Psoas muscle (tissue), 8 donors: ENCODE data around the gene RBFOX2. TPM values are rescaled to one million over a fixed set of nuclear protein-coding genes. Genes with fewer than 3 reads are reported as not detected.

ENCODE experiments used
- ATAC-seq, 4 donors: fragments of 200-7000 bp; cut with Tn5 transposase; one replicate each; pipeline ENCODE4 v1.9.1; 2020; ENCODE audit warnings: moderate library complexity in 3 of 4, mild to moderate bottlenecking in 2 of 4
- DNase-seq, 2 donors: peaks; one replicate each; pipeline ENCODE4 v3.0.0-alpha.2; 2020
- H3K27ac ChIP-seq: fragments of 200-600 bp; one replicate; pipeline ENCODE4 v1.8.0; 2022
- H3K27me3 ChIP-seq, 3 donors: fragments of 200-600 bp in 1 of 3; one replicate each; pipeline versions ENCODE4 v1.6.1 to v1.8.0; 2013 to 2022; ENCODE audit warnings: low read length in 2 of 3, mild to moderate bottlenecking in 2 of 3, moderate library complexity in 1 of 3; ENCODE audit not compliant: insufficient read depth in 3 of 3
- H3K36me3 ChIP-seq, 2 donors: fragments of 200-600 bp in 1 of 2; one replicate each; pipeline versions ENCODE4 v1.6.1 to v1.8.0; 2013 to 2022; ENCODE audit warnings: low read depth in 1 of 2, mild to moderate bottlenecking in 1 of 2, moderate library complexity in 1 of 2; ENCODE audit not compliant: insufficient read depth in 1 of 2
- H3K4me1 ChIP-seq: fragments of 200-600 bp; one replicate; pipeline ENCODE4 v1.8.0; 2022
- H3K4me3 ChIP-seq: fragments of 200-600 bp; one replicate; pipeline ENCODE4 v1.8.0; 2022; ENCODE audit warnings: mild to moderate bottlenecking
- H3K9me3 ChIP-seq: fragments of 200-600 bp; one replicate; pipeline ENCODE4 v1.8.0; 2022
- WGBS, 3 donors: extraction: QIAGEN DNeasy Blood & Tissue Kit; methylation state at CpG; one replicate each; pipeline versions ENCODE4 v1.1.6 to v1.1.7; 2013; 5-methylcytosine and 5-hydroxymethylcytosine counted together
- intact Hi-C, 2 donors: fragments of 100-400 bp; cut with DNase I; formaldehyde crosslinking; loops; one replicate each; pipeline versions ENCODE4 v1.11.0 to v1.14.2; 2022
- polyA plus RNA-seq, 3 donors: library from polyadenylated mRNA; stranded (reverse); fragments of 200-250 nt; gene quantifications; one replicate each; pipeline ENCODE4 v1.2.3, GENCODE V29; 2013
- total RNA-seq, 4 donors: library from RNA; stranded (reverse); fragmentation: NEBNext Ultra II Directional in 2 of 4; extraction: Animal tissue kit (Norgen Biotek cat#: 25700) in 2 of 4; gene quantifications; one replicate each; pipeline versions ENCODE4 v1.2.1 to v1.2.4, GENCODE V29; 2021 to 2023
- TF ChIP-seq, protein P1 (sequence below): fragments of 200-600 bp; IDR thresholded peaks from one replicate; pipeline ENCODE4 v1.8.0; 2022; ENCODE audit warnings: antibody characterized with exemption
- donor health status: healthy with polysubstance abuse.
- donor health status: DM: no; HTN: no; CAD: no; lungs with moderate emphysema.
- donor health status: Bipolar disorder and iron deficiency.
- donor health status: healthy.
- donor health status: DM: yes; HTN: yes; CAD: no.
- donor health status: DM: no; HTN: no; CAD: no.
- donor health status: DM: no; HTN: no; CAD: no.
- donor health status: DM: yes; HTN: yes; CAD: no.

Gene RBFOX2
- total and polyA plus RNA-seq, 7 donors = 7.7 to 50.4 (median 28.4) TPM

DNA sequence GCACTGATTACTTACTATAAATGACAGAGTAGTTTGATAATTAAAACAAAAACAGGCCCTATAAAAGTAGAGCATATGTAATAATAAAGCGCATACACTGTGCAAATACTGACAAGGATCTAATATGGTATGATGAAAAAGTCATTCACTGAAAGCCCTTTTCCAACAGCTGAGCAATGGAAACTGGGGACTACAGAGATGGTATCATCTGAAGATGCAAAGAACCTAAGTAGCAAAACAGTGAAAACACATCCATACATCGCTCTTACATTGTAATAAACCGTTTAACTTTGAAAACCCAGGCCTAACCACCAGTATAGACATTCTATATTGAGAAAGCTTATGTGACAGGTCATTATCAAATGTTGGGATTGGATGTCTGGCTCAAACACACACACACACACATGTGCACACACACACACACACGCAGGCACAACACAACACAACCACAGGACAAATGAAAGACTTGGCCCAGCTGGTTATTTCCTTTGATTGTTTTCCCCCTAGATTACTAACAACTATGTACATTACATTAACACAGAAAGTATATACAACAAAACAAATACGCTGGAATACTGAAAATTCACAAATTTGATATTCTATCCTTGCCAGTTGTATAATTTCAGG lies 191.4 kb downstream of the RBFOX2 start:
- H3K4me1 ChIP-seq = peaks cover 86% of the 10 kb centered on the region

DNA sequence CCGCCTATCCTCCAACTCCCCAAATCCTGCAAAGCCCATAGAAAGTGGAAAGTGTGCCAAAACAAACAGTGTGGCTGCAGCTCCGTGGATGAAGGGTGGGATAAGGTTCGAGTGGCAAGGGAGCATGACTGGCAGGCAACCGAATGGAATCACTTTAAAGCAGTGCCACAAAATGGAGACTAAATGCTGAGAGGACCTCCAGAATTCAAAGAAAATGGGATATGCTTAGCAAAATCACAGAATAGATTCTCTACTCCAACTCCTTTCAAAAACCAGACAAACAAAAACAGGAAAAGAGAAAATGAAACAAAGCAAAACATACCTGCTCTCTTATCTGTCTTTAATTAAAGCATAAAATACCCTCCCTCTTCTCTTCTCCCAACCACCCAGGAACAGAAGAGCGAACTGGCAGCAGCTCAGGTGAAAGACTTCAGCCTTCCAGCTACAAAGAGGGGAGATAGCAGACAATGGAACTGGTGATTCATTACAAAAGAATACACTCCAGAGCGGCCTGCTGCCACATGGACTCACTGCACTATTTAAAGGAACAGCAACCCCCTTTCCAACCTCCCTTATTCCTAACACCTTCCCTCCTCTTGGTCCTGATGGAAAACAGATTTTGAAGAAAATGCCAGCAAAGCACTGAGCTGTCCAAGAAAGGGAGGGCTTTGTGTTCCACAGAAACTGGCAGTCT lies 192.5 kb downstream of the RBFOX2 start:
- 4 to 8% (median 5%) methylated on average over 6 of the region's 6 CpGs for WGBS, 3 donors
- intact Hi-C loops = loop anchor here in 1 of 2 donors (5.0 to 10.0 kb wide), 2 partner anchors 49 to 211 kb away; no protein-coding TSS in a partner anchor
- Histone ChIP-seq H3K4me1 (peaks cover 86% of the 10 kb centered on the region), H3K27ac (peak overlapping the region; percentile 70), H3K9me3 (no peaks in the 10 kb centered on the region), H3K36me3 (no peaks in the 10 kb centered on the region), H3K4me3 (peak overlapping the region; percentile 67), H3K27me3 (no peaks in the 10 kb centered on the region)
- ATAC-seq (peak; percentile 62 to 75 (median 74)), DNase-seq (peak in 1 of 2 donors; percentile 29)
- TF ChIP-seq, protein P1, sequence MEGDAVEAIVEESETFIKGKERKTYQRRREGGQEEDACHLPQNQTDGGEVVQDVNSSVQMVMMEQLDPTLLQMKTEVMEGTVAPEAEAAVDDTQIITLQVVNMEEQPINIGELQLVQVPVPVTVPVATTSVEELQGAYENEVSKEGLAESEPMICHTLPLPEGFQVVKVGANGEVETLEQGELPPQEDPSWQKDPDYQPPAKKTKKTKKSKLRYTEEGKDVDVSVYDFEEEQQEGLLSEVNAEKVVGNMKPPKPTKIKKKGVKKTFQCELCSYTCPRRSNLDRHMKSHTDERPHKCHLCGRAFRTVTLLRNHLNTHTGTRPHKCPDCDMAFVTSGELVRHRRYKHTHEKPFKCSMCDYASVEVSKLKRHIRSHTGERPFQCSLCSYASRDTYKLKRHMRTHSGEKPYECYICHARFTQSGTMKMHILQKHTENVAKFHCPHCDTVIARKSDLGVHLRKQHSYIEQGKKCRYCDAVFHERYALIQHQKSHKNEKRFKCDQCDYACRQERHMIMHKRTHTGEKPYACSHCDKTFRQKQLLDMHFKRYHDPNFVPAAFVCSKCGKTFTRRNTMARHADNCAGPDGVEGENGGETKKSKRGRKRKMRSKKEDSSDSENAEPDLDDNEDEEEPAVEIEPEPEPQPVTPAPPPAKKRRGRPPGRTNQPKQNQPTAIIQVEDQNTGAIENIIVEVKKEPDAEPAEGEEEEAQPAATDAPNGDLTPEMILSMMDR = no peak

More for the DNA sequence above, 191.4 kb downstream of the RBFOX2 start:
- Histone ChIP-seq H3K27ac (peak overlapping the region; percentile 70), H3K27me3 (no peaks in the 10 kb centered on the region), H3K4me3 (peak overlapping the region; percentile 67), H3K36me3 (no peaks in the 10 kb centered on the region), H3K9me3 (no peaks in the 10 kb centered on the region)
- TF ChIP-seq, protein P1 = no peak
- DNase-seq (no peak), ATAC-seq (no peak)
- 64 to 68% (median 67%) methylated on average over 5 of the region's 5 CpGs for WGBS, 3 donors
- intact Hi-C loops = loop anchor here in 1 of 2 donors (5.0 to 10.0 kb wide), 2 partner anchors 50 to 212 kb away; no protein-coding TSS in a partner anchor

DNA sequence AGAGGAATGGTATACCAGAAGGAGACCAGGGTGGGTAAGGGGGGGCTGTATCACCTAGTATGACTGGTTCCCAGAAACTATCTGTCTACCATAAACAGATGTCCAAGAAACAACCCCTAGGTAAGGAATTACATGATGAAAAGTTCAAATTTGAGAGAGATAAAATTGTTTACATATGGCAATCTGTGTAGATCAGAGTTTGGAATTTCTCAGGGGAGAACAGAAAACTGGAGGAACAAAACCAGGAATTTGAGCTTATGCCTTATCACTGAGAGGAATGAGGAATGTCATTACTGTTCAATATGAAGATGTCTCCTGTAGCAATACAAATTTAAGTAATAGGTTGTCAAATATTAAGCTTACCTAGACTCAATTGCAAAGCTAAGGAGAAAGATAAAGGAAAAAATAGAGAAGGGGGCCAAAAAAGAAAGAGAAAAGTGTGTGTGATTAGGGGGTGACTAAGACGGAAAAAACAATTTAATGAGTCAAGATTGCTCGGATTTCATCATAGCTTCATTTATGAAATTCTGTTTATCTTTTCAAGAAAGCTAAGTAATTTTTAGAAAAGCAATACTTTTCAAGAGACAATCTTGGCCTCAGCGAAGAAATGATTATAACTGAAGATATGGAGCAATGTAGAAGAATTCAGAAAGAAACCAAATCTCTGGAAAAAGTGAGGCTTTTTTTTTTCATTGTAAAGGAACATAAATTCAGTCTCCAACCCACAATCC lies 193.2 kb downstream of the RBFOX2 start:
- no peaks in the 10 kb centered on the region for H3K9me3 ChIP-seq
- H3K4me1 ChIP-seq = peaks cover 87% of the 10 kb centered on the region
- TF ChIP-seq, protein P1 = no peak
- H3K4me3 ChIP-seq = peak overlapping the region; percentile 67
- 24 to 43% (median 27%) methylated on average over 3 of the region's 3 CpGs for WGBS, 3 donors
- ATAC-seq (no peak), DNase-seq (no peak)
- no peaks in the 10 kb centered on the region for H3K36me3 ChIP-seq
- H3K27me3 ChIP-seq = no peaks in the 10 kb centered on the region
- peak overlapping the region; percentile 70 for H3K27ac ChIP-seq
- intact Hi-C loops = loop anchor here in 1 of 2 donors (5.0 to 10.0 kb wide), 2 partner anchors 48 to 211 kb away; no protein-coding TSS in a partner anchor

DNA sequence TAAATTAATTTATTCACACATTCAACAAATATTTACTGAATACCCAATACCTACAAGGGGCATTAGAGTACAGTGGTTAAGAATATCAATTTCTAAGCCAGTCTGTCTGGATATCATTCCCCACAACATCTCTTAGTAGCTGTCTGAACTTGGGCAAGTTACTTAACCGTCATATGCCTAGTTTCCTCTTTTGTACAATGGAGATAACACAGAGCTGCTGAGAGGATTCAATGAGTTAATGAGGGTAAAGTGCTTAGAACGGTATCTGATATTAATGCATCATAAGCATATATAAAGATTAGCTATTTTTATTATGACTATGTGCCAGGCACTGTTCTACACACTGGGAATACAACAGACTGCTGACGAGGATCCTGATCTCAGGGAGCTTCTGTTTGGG lies 194.6 kb downstream of the RBFOX2 start:
- Histone ChIP-seq H3K27ac (peak overlapping the region; percentile 70), H3K4me1 (peaks cover 89% of the 10 kb centered on the region), H3K4me3 (peak overlapping the region; percentile 23), H3K9me3 (no peaks in the 10 kb centered on the region), H3K36me3 (no peaks in the 10 kb centered on the region), H3K27me3 (no peaks in the 10 kb centered on the region)
- no peak for ATAC-seq
- 16 to 33% (median 17%) methylated on average over 3 of the region's 3 CpGs for WGBS, 3 donors
- intact Hi-C loops = loop anchor here (5.0 to 10.0 kb wide), 2 partner anchors 47 to 209 kb away; no protein-coding TSS in a partner anchor
- DNase-seq = no peak
- TF ChIP-seq, protein P1 = no peak
